Astrocyte of the cerebellum (primary cell): ENCODE data around the gene CYBB.

ENCODE experiments used
- DNase-seq: peaks from one replicate; pipeline ENCODE4 v3.0.0-alpha.2; 2011; ENCODE audit warnings: low read depth
- H3K4me3 ChIP-seq: 2 replicates; pipeline ENCODE4 v1.5.1; 2011; ENCODE audit warnings: mild to moderate bottlenecking, low read depth, low read length, moderate library complexity
- CTCF ChIP-seq: IDR thresholded peaks from 2 replicates; pipeline ENCODE4 v1.5.1; 2012; ENCODE audit warnings: low read length, low read depth, moderate library complexity, mild to moderate bottlenecking; ENCODE audit errors: missing control alignments
- in situ Hi-C: cut with HindIII; loops from 2 replicates; pipeline ENCODE4 v1.10.0; 2017; ENCODE audit warnings: low sequenced_read_pairs

Gene CYBB

DNA sequence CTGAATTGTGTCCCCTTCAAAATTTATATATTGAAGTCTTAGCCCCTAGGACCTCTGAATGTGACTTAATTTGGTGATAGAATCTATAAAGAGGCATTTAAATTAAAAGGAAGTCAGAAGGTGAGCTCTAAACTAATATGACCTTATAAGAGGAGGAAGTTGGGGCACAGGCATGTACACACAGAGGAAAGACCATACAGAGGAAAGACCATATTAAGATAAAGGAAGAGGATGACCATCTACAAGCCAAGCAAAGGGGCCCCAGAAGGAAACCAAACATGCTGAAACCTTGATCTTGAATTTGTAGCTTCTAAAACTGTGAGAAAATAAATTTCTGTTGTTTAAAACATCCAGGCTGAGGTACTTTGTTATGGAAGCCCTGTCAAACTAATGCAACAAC is 26.9 kb upstream of the CYBB start:
- no peak for DNase-seq
- in situ Hi-C loops = no loop called here
- H3K4me3 ChIP-seq = no peak overlapping the region
- no peak for TF ChIP-seq CTCF

- no peak overlapping the region for H3K4me3 ChIP-seq
- DNase-seq = no peak
- TF ChIP-seq CTCF = no peak
- in situ Hi-C loops = no loop called here
Observed at GRCh38 chrX:37753384-37753783, 26.5 kb upstream of the CYBB start.

GRCh38 chrX:37754516-37754915 is 25.3 kb upstream of the CYBB start:
- H3K4me3 ChIP-seq = no peak overlapping the region
- DNase-seq = no peak
- TF ChIP-seq CTCF = no peak
- in situ Hi-C loops = no loop called here

DNA sequence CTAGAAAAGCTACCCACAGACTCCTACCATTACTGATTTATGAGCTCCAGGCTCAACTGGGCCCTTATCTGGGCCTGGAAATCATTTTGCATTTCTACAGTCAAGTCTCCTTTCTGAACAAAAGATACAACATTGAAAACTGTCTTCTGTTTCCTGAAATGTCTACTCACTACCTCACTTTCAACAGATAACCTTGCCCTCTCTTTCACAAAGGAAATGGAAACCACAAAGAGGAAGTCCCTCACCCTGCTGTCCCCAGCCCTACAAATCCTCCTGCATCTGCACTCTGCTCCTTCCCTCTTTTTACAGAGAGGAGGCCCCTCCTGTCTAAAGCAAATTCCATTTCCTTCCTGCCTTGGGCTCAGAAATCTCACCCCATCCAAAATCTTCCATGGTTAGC is 24.8 kb upstream of the CYBB start:
- no peak overlapping the region for H3K4me3 ChIP-seq
- no peak for DNase-seq
- TF ChIP-seq CTCF = no peak
- in situ Hi-C loops = no loop called here

- no peak for DNase-seq
- in situ Hi-C loops = no loop called here
- H3K4me3 ChIP-seq = no peak overlapping the region
- no peak for TF ChIP-seq CTCF
Observed at GRCh38 chrX:37757082-37757481, 22.8 kb upstream of the CYBB start.

- H3K4me3 ChIP-seq = no peak overlapping the region
- no peak for DNase-seq
- TF ChIP-seq CTCF = no peak
- in situ Hi-C loops = no loop called here
Observed at GRCh38 chrX:37759351-37759750, 20.5 kb upstream of the CYBB start.

DNA sequence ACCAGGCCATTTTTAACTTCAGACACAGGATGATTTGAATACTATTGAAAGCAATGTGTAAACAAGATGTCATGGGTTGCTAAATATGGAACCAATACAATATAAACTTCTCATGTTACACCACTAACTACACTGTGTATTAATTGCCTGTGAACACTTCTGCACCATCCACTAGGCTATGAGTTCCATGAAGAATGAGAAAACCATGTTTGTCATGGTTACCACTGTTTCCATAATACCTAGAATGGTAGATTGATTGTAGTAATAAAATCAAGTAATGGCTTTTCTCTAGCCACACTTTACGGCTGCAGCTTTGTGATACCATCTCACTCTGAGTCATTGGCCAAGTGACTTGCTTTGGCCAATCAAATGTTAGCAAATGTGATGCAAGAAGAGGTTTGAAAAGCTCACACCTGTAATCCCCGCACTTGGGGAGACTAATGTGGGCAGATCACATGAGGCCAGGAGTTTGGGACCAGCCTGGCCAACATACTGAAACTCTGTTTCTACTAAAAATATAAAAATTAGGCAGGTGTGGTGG is 19.9 kb upstream of the CYBB start:
- no peak overlapping the region for H3K4me3 ChIP-seq
- in situ Hi-C loops = no loop called here
- TF ChIP-seq CTCF = no peak
- DNase-seq = no peak
